ENCODE results near the gene WDR59.

DNA sequence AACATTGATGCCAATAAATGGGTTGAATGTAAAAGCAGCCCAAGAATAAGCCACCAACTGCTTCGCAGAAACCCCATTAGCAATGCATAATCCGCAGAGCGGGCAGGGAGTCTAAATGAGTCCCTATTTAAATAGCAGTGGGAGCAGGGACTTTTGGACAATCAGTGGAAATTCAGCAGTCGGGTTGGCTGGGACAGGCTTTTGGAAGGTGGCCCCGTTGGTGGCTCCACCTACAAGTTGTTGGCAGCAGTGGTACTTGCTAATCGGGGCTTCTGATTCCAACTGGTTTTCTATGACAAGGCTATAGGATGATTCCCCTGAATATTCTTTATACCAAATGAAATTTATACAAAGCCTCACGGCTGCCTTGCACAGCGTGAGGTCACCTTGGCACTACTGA lies 86.3 kb downstream of the WDR59 start:
- TF ChIP-seq, protein P1, sequence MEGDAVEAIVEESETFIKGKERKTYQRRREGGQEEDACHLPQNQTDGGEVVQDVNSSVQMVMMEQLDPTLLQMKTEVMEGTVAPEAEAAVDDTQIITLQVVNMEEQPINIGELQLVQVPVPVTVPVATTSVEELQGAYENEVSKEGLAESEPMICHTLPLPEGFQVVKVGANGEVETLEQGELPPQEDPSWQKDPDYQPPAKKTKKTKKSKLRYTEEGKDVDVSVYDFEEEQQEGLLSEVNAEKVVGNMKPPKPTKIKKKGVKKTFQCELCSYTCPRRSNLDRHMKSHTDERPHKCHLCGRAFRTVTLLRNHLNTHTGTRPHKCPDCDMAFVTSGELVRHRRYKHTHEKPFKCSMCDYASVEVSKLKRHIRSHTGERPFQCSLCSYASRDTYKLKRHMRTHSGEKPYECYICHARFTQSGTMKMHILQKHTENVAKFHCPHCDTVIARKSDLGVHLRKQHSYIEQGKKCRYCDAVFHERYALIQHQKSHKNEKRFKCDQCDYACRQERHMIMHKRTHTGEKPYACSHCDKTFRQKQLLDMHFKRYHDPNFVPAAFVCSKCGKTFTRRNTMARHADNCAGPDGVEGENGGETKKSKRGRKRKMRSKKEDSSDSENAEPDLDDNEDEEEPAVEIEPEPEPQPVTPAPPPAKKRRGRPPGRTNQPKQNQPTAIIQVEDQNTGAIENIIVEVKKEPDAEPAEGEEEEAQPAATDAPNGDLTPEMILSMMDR (IDR thresholded peaks at IDR 0.05): no peak
- no peak for TF ChIP-seq POLR2A (IDR thresholded peaks at IDR 0.05)
